Right lung (tissue), 10 donors: ENCODE results near the gene NBR1. TPM values are rescaled to one million over a fixed set of nuclear protein-coding genes. Genes with fewer than 3 reads are reported as not detected.
A peak's percentile ranks its signal among the peaks of the same experiment; 100 is the strongest.
"Not testable (repeated sequence)": the region's sequence is repeated elsewhere in the genome, so short reads cannot be mapped to it uniquely, and the experiment has no call there.

Source experiments
- DNase-seq, 2 donors: peaks; one replicate each; pipeline ENCODE4 v3.0.0-alpha.2; 2013
- long read RNA-seq, 8 donors: transcript quantifications; one replicate each; lab custom pipeline, GENCODE V29; 2026
- polyA plus RNA-seq, 5 donors: library from polyadenylated mRNA; unstranded; fragments of 120-200 nt; gene quantifications; one replicate each; pipeline versions ENCODE4 v1.2.1 to v1.2.3, GENCODE V29; 2013; ENCODE audit warnings: inconsistent platforms in 1 of 5, low replicate concordance in 1 of 5; ENCODE audit not compliant: insufficient read length in 5 of 5, insufficient read depth in 1 of 5

NBR1 gene, protein sequence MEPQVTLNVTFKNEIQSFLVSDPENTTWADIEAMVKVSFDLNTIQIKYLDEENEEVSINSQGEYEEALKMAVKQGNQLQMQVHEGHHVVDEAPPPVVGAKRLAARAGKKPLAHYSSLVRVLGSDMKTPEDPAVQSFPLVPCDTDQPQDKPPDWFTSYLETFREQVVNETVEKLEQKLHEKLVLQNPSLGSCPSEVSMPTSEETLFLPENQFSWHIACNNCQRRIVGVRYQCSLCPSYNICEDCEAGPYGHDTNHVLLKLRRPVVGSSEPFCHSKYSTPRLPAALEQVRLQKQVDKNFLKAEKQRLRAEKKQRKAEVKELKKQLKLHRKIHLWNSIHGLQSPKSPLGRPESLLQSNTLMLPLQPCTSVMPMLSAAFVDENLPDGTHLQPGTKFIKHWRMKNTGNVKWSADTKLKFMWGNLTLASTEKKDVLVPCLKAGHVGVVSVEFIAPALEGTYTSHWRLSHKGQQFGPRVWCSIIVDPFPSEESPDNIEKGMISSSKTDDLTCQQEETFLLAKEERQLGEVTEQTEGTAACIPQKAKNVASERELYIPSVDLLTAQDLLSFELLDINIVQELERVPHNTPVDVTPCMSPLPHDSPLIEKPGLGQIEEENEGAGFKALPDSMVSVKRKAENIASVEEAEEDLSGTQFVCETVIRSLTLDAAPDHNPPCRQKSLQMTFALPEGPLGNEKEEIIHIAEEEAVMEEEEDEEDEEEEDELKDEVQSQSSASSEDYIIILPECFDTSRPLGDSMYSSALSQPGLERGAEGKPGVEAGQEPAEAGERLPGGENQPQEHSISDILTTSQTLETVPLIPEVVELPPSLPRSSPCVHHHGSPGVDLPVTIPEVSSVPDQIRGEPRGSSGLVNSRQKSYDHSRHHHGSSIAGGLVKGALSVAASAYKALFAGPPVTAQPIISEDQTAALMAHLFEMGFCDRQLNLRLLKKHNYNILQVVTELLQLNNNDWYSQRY
- polyA plus RNA-seq, result 100 to 1,000 TPM in 4 of 5 donors, 10 to 100 TPM in 1; 80.4 to 126 (median 108) TPM
- long read RNA-seq, donor 1, partial matches to known transcripts, result 22 of 30 reads
- long read RNA-seq, donor 1, other reads (novel, unspliced or antisense), result 8 of 30 reads
- long read RNA-seq, donor 2, partial matches to known transcripts, result 6 of 12 reads
- long read RNA-seq, donor 2, other reads (novel, unspliced or antisense), result 6 of 12 reads
- long read RNA-seq, donor 3, partial matches to known transcripts, result 6 of 6 reads
- long read RNA-seq, donor 3, other reads (novel, unspliced or antisense), result 0 of 6 reads
- long read RNA-seq, donor 4, partial matches to known transcripts, result 7 of 13 reads
- long read RNA-seq, donor 4, other reads (novel, unspliced or antisense), result 6 of 13 reads
- long read RNA-seq, donor 5, partial matches to known transcripts, result 27 of 28 reads
- long read RNA-seq, donor 5, other reads (novel, unspliced or antisense), result 0 of 28 reads
- long read RNA-seq, donor 6, partial matches to known transcripts, result 22 of 33 reads
- long read RNA-seq, donor 6, other reads (novel, unspliced or antisense), result 10 of 33 reads
- long read RNA-seq, donor 7, partial matches to known transcripts, result 8 of 13 reads
- long read RNA-seq, donor 7, other reads (novel, unspliced or antisense), result 5 of 13 reads
- long read RNA-seq, donor 8, result 0 reads

GRCh38 chr17:43170766-43171585 is at the start of gene NBR1:
Gene NBR1 (plus strand): TSS chr17:43171214. CDS start chr17:43175800, 4,586 bp downstream.
- DNase-seq, result peak; percentile 98 to 99

- peak; percentile 93 to 96 for DNase-seq
Observed at GRCh38 chr17:43125133-43125966, 45.7 kb upstream of the NBR1 start, which contains the start of gene BRCA1. Gene BRCA1 (minus strand): TSS chr17:43125364. CDS start chr17:43124096, 1,268 bp downstream.

GRCh38 chr17:43125967-43126910 is 44.8 kb upstream of the NBR1 start:
- no peak for DNase-seq

DNA sequence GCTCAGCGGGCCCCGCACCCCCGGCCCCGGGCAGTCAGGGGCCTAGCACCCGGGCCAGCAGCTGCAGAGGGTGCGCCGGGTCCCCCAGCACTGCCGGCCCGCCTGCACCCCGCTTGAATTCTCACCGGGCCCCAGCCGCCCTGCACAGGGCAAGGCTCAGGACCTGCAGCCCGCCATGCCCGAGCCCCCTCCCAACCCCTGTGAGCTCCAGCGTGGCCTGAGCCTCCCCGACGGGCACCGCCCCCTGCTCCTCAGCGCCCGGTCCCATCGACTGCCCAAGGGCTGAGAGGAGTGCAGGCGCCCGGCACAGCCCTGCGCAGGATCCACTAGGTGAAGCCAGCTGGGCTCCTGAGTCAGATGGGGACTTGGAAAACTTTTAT is 44.1 kb upstream of the NBR1 start:
- DNase-seq, result no peak

GRCh38 chr17:43127333-43127876 is 43.6 kb upstream of the NBR1 start:
- not testable (repeated sequence) for DNase-seq

DNA sequence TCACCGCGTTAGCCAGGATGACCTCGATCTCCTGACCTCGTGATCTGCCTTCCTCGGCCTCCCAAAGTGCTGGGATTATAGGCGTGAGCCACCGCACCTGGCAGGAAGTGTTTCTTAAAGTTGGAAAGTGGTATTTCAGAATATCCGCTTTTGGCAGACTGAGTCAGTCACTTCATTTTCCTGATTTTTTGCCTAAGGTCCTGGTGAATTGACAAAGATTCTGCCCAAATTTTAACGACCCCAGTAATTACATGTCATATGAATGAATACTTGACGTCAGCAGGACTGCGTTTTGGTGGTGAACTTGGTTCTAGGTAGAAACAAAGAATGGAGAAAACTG is 41.4 kb upstream of the NBR1 start:
- DNase-seq, result no peak

DNA sequence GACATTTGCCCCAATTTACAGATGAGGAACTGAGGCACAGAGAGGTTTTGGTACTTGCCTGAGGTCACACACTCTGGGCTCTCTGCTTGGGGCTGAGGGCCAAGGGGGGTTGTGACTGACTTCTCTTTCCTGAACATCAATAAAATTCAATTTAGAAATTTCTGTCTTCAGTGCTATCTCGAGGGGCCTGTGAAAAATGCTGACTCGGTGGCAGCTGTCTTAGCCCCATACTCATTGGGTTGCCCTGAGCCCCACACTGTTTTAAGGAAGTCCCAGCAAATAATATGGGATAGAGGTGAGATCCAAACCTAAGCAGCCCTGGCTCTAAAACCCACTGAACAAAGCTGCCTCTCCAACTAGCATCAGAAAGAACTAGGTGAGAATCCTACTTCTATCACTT is 38.9 kb upstream of the NBR1 start:
- no peak for DNase-seq

- DNase-seq, result not testable (repeated sequence)
Observed at GRCh38 chr17:43133439-43133838, 37.6 kb upstream of the NBR1 start.

- no peak for DNase-seq
Observed at GRCh38 chr17:43134774-43135453, 36.1 kb upstream of the NBR1 start.

GRCh38 chr17:43135454-43135819 is 35.6 kb upstream of the NBR1 start:
- DNase-seq, result no peak

- not testable (repeated sequence) for DNase-seq
Observed at GRCh38 chr17:43136574-43136973, 34.4 kb upstream of the NBR1 start.

- not testable (repeated sequence) for DNase-seq
Observed at GRCh38 chr17:43138531-43138930, 32.5 kb upstream of the NBR1 start.

DNA sequence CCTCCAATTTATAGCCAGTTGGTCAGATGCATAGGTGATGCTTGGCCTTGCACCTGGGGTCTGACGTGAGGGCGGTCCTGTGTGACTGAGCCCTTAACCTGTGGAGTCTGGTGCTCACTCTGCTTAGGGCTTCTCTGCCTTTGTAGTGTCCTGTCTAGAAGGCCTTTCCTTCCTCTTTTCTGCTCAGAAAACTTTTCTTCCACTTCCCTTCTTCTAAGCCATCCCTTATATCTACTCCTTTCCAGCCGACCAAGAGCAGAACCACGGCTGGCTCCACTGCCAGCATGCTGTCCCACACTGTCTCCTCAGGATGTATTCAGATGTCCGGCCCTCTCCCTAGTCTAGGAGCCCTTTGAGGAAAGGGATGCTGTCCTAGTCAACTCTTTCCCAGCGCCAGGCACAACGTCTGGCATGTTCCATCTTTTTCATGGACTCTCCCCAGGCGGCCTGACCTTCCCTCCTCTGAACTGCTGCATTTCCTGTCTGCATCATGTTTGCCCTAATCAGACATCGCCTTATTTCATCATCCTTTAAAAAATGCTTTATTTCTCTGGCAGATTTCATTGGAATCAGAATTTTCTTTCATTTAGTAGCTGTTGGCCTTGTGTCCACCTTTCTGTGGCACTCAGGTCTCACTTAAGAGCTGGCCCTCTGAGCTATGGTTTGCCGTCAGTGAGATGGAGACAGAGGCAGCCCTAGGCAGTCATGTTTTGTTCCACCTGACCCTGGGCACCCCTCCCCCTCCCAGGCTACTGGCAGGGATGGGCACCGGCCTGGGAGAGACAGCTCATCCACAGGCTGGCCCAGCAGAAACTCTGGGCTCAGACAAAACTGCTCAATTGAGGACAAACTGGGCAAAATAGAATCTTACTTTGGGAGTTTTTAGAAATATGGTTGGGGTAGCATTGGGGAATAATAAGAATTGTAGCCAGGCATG is 30.4 kb upstream of the NBR1 start:
- DNase-seq, result no peak

DNA sequence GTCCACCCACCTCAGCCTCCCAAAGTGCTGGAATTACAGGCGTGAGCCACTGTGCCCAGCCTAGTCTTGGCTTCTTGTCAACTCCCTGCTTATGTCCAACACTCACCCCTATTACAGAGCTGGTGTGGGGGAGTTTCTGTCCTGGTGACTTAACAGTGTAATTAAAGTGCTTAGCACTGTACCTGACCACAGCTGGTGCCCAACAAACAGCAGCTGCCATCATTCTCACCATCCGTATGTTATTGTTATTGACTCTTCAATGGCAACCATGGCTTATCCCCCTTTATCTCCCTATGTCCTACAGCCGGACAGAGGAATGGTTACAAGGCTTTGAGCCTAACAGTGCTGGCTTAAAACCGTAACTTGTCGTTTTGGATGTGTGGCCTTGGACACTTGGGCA is 28.9 kb upstream of the NBR1 start:
- no peak for DNase-seq

GRCh38 chr17:43143201-43143600 is 27.8 kb upstream of the NBR1 start:
- no peak for DNase-seq

- DNase-seq, result no peak
Observed at GRCh38 chr17:43146649-43147048, 24.4 kb upstream of the NBR1 start.
